GF-D8 (cell line): ENCODE measurements around the gene PLCG1.
A peak's percentile ranks its signal among the peaks of the same experiment; 100 is the strongest.

Experiments
- DNase-seq: peaks from one replicate; lab custom pipeline; 2025; lab: John Stamatoyannopoulos, UW

Gene PLCG1

GRCh38 chr20:41167118-41167470 lies 29.8 kb downstream of the PLCG1 start:
- no peak for DNase-seq

GRCh38 chr20:41167481-41168253 lies 30.3 kb downstream of the PLCG1 start:
- peak; percentile 34 for DNase-seq

- DNase-seq, result no peak
Measured at GRCh38 chr20:41168281-41169161, 31.2 kb downstream of the PLCG1 start.

- DNase-seq, result no peak
Measured at GRCh38 chr20:41169162-41169690, 31.9 kb downstream of the PLCG1 start.

- DNase-seq, result no peak
Measured at GRCh38 chr20:41169791-41170351, 32.5 kb downstream of the PLCG1 start.

GRCh38 chr20:41170386-41171105 lies 33.2 kb downstream of the PLCG1 start:
- DNase-seq, result no peak

- no peak for DNase-seq
Measured at GRCh38 chr20:41171736-41172295, 34.5 kb downstream of the PLCG1 start.

GRCh38 chr20:41172296-41173140 lies 35.2 kb downstream of the PLCG1 start:
- DNase-seq, result no peak

- DNase-seq, result no peak
Measured at GRCh38 chr20:41173161-41173721, 35.9 kb downstream of the PLCG1 start.

- DNase-seq, result no peak
Measured at GRCh38 chr20:41173791-41174341, 36.5 kb downstream of the PLCG1 start.

GRCh38 chr20:41174373-41174772 lies 37.0 kb downstream of the PLCG1 start:
- no peak for DNase-seq

GRCh38 chr20:41174782-41175181 lies 37.4 kb downstream of the PLCG1 start:
- DNase-seq, result no peak

GRCh38 chr20:41175201-41175651 lies 37.9 kb downstream of the PLCG1 start:
- no peak for DNase-seq

- no peak for DNase-seq
Measured at GRCh38 chr20:41175727-41176330, 38.5 kb downstream of the PLCG1 start.

GRCh38 chr20:41176711-41177552 lies 39.6 kb downstream of the PLCG1 start:
- no peak for DNase-seq

GRCh38 chr20:41177636-41178035 lies 40.3 kb downstream of the PLCG1 start:
- DNase-seq, result no peak

GRCh38 chr20:41178495-41178894 lies 41.2 kb downstream of the PLCG1 start:
- DNase-seq, result no peak

- DNase-seq, result no peak
Measured at GRCh38 chr20:41178904-41179432, 41.6 kb downstream of the PLCG1 start.
